ENCODE measurements around the gene TSEN2.

- no peak for TF ChIP-seq EZH2 (IDR thresholded peaks at IDR 0.05; ENCODE audit: low read length)
- TF ChIP-seq CTCF (optimal IDR thresholded peaks at IDR 0.05 in 1 of 3, IDR thresholded peaks at IDR 0.05 in 1 of 3, conservative IDR thresholded peaks at IDR 0.05 in 1 of 3; ENCODE audit: extremely low read depth in 1 of 3, insufficient read depth in 2 of 3, low read length in 3 of 3) = no peak
These were observed 38.0 kb upstream of the TSEN2 start for GRCh38 chr3:12446298-12446697.

Data from keratinocyte (primary cell).